ELF-1 (cell line): ENCODE measurements around the gene TP63.
"Not testable (repeated sequence)": the region's sequence is repeated elsewhere in the genome, so short reads cannot be mapped to it uniquely, and the experiment has no call there.

ENCODE experiments used
- DNase-seq: peaks from one replicate; pipeline ENCODE4 v3.0.0-alpha.2; 2016; ENCODE audit warnings: low read depth, low spot score

TP63 gene

DNA sequence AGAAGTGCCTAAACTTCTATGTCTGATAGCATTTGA is at the start of gene TP63:
TSS of gene TP63 (plus strand) at position 17 of the 36 bp plus-strand sequence. CDS start 127 bp downstream, outside the sequence.
- no peak for DNase-seq

DNA sequence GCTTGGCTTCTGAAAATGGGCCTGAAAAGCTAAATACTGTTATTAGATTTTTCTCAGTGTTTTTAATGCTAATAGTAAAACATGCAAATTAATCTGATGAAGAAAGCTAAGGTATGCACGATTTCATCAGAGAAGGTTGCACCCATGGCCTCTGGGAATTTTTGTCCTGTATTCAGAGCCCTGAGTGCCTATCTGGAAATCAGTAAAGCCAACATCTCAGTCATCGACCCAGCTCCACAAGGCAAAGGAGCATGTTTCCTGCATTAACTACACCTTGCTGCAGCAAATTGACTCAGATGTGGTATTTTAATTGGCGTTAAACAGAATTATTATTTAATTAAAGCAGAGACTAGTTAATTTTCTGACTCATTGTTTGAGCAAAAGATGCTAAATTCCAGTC is 49.0 kb upstream of the TP63 start:
- no peak for DNase-seq

DNA sequence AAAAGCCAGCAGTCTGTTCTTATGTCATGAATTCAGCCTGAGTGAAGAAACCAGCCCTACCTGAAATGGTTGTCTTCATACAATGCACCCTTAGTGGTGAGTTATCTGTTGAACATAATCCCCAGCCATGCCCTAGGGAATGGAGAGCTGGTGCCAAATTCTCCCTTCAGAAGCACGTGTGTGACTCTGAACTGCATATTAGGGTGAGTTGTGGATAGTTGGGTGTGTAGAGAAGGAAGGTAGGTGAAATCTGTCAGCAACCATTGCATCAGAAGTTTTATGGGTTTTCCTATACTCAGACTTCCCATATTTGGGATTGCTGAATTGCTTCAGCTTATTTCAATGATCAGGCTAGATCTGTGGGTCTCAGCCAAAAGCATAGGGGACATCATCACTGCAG is 46.5 kb upstream of the TP63 start:
- no peak for DNase-seq

DNA sequence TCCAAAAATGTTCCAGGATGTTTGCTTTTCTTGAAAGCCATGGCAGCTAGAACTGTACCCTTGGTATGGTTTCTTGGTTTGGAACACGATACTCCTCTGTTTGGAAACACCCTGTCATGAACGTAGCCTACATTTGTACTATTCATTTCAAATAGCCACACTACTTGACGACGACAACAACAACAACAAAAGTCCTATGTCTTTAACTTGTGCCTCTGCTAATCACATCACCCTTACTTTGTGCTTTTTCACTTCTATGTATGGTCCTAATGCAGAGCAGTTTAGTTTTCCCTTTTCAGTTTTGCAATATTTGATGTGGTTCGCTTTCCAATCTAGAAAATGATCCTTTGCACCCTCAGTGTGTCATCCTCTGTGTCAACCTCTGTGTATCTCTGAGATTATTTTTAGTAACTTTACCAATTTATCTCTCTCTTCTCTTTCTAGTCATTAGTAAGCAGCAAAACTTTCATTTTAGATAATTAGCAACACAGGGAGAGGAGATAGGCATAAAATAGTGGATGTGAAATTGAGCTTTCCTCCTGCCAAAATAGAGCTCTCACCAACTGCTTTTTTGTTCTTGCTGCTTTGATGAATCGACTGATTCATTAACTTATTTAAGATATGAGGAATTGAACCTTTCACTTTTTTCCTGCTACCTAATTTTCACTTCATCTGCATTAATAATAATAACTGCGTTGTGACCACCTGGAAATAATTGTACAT is 44.1 kb upstream of the TP63 start:
- no peak for DNase-seq

DNA sequence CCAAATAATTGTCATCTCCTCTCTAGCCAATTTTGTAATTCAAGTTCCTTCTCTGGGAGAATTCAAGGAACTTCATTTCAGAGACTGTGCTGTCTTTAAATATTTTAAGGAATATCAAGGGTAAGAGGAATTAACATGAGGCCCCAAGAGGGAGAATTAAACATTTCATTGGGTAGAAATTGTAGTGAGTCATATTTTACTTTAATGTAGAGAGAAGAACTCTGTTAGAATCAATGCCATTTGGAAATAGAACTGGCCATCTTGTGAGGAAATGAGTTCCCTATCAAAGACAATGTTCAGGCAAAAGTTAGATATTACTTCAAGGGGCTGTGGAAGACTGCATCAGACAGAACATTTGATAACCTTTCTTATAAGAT is 43.5 kb upstream of the TP63 start:
- DNase-seq = no peak

DNA sequence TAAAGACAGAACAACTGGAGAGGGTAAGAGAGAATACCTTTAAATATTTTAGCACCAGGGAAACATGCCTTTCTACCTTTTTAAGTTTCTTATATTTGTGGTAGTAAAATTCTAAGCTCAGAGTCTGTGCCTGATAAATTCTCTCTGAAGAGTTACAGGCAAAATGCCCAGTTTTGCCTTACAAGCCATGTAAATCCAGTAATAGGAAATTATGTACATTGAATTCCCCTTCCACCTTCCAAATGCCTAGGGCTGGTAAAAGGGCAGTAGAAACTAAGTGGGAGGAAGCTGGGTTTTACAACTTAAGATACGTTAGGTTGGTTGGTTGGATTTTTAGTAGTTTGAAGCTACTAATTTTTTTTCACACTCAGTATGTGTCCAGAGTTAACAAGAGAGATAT is 43.1 kb upstream of the TP63 start:
- DNase-seq = no peak

DNA sequence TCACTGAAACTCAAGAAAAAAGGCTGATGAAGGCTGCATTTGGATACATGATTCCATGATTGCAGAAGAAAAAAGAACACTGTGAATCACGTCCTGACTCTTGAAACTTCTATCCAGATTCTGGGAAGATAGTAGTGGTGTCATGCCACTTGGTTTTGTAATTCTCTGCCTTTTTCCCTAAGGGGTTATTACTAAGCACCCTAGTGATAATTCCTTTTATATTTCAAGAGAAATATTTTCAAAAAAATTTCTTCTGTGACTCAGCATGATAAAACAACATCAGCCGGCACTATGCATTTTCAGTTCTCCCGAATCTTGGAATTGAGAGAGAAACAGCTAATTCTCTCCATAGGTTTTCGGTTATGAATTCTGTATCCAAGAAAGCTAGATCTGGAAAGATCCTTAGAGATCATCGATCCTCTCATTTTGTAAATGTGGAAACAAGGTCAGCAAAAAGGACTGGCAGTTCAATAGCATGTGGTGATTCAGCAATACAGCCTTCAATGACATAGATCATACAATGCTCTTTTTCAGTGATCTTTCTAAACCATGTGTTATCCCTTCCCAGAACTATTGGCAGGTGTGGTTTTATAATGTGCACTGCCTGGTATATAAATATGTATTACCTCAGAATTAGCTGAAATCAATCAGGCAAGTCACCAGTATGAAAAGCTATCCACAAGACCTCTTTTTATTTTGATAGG is 42.6 kb upstream of the TP63 start:
- DNase-seq = no peak

DNA sequence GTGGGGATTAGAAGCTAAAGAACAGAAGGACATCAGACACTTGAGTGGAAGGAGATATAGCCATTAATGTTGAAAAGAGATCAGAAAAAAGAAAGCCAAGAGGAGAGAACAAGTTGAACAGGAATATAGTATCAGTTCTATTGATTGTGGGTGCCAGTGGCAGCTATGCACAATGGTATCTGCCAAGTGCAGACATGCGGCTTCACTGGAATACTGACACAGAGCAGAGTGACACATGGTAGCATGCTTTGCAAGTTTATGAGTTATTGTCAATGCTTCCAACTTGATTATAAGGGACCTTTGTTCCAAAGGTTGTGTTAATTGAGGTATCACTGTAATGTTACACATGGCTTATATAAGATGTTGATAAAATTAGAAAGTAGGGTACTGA is 42.0 kb upstream of the TP63 start:
- DNase-seq = no peak

DNA sequence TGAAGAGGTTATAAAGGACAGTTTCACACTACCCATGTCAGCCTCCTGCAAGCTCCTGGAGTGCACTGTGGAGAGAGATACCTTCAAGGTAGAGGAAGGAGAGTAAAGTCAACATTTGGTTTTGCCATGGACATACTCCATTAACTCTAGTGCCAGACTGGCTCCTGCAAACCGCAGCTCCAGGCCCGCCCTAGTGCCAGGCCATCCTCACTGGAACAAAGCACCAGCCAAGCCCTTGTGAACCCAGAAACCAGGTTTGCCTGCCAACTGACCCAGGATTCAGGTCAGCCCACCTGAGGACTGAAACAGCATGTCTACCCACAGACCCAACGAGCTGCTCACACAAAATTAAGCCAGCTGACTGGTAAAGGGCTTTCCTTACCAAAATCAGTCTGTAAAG is 41.0 kb upstream of the TP63 start:
- no peak for DNase-seq

DNA sequence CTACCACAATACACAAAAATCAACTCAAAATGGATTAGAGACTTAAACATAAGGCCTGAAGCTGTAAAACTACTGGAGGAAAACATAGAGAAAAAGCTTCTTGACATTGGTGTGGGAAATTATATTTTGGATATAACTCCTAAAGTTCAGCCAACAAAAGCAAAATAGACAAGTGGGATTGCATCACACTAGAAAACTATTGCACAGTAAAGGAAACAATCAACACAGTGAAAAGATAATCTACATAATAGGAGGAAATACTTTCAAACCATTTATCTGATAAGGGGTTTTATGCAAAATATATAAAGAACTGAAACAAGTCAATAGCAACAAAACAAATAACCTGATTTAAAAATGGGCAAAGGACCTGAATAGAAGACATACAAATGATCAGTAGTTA is 37.6 kb upstream of the TP63 start:
- no peak for DNase-seq

DNA sequence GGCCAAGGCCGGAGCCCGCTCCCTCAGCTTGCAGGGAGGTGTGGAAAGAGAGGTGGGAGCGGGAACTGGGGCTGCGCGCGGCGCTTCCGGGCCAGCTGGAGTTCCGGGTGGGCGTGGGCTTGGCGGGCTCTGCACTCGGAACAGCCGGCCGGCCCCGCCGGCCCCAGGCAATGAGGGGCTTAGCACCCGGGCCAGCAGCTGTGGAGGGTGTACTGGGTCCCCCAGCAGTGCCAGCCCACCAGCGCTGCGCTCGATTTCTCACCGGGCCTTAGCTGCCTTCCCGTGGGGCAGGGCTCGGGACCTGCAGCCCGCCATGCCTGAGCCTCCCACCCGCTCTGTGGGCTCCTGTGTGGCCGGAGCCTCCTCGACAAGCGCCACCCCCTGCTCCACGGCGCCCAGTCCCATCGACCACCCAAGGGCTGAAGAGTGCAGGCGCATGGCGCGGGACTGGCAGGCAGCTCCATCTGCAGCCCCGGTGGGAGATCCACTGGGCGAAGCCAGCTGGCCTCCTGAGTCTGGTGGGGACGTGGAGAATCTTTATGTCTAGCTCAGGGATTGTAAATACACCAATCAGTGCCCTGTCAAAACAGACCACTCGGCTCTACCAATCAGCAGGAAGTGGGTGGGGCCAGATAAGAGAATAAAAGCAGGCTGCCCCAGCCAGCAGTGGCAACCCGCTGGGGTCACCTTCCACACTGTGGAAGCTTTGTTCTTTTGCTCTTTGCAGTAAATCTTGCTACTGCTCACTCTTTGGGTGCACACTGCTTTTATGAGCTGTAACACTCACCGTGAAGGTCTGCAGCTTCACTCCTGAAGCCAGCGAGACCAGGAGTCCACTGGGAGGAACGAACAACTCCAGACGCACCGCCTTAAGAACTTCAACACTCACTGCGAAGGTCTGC is 34.9 kb upstream of the TP63 start:
- not testable (repeated sequence) for DNase-seq

DNA sequence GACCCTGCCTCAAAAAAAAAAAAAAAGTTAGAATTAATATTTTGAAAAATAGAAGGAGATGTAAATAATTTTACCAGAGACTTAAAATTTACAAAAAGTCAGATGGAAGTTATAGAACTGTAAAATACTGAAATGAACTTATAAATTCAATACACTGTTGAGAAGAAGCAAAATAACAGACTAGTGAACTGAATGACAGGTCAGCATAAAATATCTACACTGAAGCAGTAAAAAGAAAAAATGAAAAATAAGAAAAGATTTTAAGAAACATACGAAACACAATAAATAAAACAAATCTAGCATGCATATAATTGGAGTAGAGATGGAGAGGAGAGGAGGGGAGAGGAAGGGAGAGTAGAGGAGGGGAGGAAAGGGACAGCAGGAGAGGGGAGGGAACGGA is 33.3 kb upstream of the TP63 start:
- no peak for DNase-seq

DNA sequence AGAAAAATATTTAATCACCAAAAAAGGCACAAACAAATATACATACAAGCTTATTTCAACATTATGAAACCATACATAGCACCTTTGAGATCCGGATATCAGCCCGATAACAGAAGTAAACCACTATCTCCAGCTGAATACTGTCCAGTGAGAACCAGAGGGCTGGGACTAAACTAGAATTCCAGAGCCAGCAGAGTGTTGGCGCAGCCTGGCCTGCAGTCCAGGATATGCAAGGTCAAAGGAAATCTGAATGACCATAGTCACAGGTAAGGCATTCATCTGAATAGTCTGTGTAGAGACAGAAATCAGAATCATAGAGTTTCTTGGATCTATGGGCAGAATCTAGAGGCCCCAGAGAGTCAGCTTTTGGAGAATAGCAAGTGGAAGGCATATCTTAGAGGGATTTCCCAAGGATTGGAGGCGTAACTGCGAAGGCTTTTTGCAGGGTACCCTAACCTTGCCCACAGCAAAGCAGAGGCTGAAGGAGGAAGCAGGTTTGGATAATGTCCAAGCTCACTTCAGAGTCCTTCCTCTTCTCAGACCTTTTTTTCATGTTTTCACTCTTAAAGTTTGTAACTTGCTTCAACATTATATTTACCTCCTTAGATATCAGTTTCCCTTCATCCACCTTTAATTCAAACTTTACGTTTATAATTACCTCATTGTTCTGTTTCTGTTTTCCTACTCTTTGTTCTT is 32.5 kb upstream of the TP63 start:
- DNase-seq = no peak

DNA sequence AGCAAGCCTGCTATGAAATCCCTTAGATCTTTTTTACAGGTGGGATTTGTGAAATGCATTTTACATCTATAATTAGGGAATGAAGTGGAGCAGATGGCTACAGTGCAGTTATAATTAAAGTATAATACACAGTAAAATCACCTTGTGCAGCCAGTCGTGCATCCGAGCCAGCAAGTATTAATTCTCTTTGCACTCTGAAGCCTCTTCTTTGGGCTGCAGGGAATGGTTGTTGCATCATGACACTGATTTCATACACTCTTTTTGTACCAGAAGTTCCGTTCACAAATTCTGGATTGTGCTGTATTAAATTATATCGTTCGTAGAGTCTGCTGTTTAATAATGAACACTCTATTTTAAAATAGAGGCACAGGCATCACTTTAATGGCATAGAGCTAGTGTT is 28.7 kb upstream of the TP63 start:
- no peak for DNase-seq

DNA sequence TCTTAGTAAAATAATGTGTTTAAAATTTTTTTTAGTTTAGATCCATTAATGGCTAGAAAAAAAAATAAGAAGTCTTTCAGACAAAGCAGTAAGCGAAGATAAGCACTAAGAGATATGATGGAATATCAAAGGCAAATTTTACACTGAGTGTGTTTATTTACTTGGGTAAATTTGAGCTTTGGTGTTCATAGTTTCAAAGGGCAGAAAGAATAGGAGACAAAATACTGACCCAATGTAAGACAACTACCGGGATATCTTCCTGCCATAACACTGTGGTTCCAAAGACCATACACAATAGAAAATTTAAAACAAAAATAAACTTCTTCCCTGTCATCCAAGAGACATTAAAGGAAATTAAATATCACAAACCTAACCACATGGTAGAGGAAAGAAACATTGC is 25.5 kb upstream of the TP63 start:
- no peak for DNase-seq

DNA sequence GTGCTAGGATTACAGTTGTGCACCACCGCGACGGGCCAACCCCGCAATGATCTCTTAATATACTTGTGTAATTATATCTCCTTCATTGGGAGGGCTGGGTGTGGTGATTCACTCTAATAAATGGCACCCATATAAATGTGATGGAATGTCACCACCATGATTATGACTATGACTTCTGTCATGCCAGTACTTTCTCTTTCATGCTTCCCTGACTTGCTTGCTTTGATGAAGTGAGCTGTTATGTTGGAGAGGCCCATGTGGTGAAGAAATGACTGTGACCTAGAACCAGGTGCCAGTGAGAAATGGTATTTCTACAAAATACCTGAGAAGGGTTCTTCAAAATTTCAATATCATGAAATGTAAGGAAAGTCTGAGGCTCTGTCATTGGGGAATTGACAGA is 24.4 kb upstream of the TP63 start:
- no peak for DNase-seq

DNA sequence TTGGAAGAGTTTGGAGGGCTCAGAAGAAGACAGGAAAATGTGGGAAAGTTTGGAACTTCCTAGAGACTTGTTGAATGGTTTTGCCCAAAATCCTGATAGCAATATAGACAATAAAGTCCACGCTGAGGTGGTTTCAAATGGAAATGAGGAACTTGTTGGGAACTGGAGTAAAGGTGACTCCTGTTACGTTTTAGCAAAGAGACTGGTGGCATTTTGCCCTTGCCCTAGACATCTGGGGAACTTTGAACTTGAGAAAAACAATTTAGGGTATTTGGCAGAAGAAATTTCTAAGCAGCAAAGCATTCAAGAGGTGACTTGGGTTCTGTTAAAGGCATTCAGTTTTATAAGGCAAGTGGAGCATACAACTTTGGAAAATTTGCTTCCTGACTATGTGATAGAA is 18.5 kb upstream of the TP63 start:
- not testable (repeated sequence) for DNase-seq

DNA sequence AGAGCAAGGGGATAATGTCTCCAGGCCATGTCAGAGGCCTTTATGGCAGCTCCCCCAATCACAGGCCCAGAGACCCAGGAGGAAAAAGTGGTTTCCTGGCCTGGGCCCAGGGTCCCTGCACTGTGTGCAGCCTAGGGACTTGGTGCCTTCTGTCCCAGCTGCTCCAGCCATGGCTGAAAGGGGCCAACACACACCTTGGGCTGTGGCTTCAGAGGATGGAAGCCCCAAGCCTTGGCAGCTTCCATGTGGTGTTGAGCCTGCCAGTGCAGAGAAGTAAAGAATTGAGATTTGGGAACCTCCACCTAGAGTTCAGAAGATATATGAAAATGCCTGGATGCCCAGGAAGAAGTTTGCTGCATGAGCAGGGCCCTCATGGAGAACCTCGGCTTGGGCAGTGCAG is 18.1 kb upstream of the TP63 start:
- DNase-seq = no peak

DNA sequence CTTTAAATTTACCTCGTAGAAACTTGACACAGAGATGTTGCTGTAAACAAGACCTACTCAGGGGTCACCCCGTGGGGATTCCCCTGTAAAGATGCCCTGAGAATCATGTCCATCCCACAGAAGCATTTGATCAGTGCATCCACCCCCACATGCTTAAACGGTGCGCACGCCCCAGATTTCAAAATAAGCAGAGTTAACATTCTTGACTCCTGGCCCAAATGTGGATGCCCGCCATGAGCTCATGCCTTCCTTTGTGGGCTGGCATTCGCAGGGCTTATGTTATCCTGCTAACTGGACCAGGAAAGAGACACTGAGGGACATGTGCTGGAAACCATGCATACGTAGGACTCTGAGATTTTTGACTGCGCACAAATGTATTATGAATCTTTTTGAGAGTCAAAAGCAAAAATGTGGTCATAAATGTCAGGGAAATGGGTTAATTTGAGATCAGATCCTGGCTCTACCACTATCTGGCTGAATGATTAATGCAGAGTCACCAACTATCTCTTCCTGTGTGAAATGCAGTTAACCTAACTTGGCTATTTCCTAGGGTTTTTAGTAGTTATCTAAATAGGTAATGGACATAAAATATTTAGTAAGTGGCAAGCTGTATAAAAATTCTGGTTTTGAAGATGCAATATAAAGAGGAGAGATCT is 9.1 kb upstream of the TP63 start:
- DNase-seq = no peak

DNA sequence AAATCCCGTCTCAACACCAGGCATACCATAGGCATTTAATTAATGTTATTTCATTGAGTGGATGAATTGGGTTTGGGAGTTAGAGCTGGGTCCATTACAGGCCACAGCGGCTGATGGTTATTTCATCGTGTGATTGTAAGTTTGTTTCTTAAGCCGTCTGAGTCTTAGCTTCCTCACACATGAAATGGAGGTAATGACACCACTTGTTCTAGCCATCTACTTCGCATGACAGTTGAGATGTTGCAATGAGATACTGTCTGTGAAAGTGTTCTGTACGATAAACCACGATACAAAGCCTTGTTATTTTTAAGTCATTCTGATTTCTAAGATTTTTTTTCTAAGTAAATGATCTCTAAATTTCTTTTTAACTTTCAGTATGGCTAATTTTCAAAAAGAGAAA is 8.6 kb upstream of the TP63 start:
- DNase-seq = no peak

DNA sequence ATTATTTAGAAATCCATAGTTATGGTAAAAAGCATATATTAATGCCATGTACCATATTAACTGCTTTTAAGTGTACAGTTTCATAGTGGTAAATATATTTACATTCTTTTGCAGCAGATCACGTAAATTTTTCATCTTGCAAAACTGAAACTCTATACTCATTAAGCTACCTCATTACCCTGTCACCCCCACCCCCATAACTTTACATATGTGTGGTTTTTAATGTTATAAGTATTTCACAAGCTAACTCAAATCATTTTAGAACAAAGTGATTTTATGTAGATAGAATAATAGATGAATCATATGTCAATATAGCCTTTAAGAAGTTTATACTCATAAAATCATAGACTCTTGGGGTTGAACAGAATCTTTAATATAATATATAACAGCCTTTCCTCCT is 7.1 kb upstream of the TP63 start:
- no peak for DNase-seq

DNA sequence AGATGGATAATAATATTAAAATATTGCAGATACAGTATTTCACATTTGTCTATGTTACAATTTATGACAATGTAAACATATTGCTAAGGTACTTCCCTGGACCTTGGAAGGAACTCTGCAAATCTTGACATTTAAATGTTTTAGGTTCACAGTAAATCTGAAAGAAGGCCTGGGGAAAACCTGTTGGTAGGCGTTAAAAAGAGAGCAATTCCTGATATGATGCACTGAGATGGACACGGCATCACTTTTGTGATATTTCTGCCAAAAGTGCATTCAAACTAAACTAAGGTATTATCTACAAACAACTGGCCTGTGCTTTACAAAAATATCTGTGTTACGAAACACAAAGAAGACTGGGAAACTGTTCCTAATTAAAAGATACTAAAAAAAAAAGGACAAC is 6.1 kb upstream of the TP63 start:
- DNase-seq = no peak
